NCI-H2107 (cell line): ENCODE results near the gene SULF2.

Experiments used
- DNase-seq: peaks from one replicate; lab custom pipeline; 2025; lab: John Stamatoyannopoulos, UW

Gene SULF2

GRCh38 chr20:47648943-47649342 is 136.3 kb downstream of the SULF2 start:
- no peak for DNase-seq

GRCh38 chr20:47647994-47648393 is 137.3 kb downstream of the SULF2 start:
- DNase-seq = no peak

GRCh38 chr20:47645632-47646031 is 139.6 kb downstream of the SULF2 start:
- DNase-seq = no peak

GRCh38 chr20:47642624-47643023 is 142.7 kb downstream of the SULF2 start:
- no peak for DNase-seq

GRCh38 chr20:47642118-47642517 is 143.2 kb downstream of the SULF2 start:
- no peak for DNase-seq

GRCh38 chr20:47638851-47639250 is 146.4 kb downstream of the SULF2 start:
- DNase-seq = no peak

GRCh38 chr20:47635256-47635655 is 150.0 kb downstream of the SULF2 start:
- no peak for DNase-seq

GRCh38 chr20:47631078-47631477 is 154.2 kb downstream of the SULF2 start:
- no peak for DNase-seq

- no peak for DNase-seq
Observed at GRCh38 chr20:47629907-47630306, 155.4 kb downstream of the SULF2 start.

- no peak for DNase-seq
Observed at GRCh38 chr20:47627540-47627939, 157.7 kb downstream of the SULF2 start.

GRCh38 chr20:47623206-47623605 is 162.1 kb downstream of the SULF2 start:
- DNase-seq = no peak

GRCh38 chr20:47622118-47622665 is 163.1 kb downstream of the SULF2 start:
- no peak for DNase-seq

GRCh38 chr20:47620808-47621805 is 164.2 kb downstream of the SULF2 start:
- no peak for DNase-seq

GRCh38 chr20:47618479-47618878 is 166.8 kb downstream of the SULF2 start:
- DNase-seq = no peak

- DNase-seq = no peak
Observed at GRCh38 chr20:47614703-47615309, 170.5 kb downstream of the SULF2 start.

GRCh38 chr20:47612670-47613069 is 172.6 kb downstream of the SULF2 start:
- DNase-seq = no peak

GRCh38 chr20:47611785-47612184 is 173.5 kb downstream of the SULF2 start:
- no peak for DNase-seq

- DNase-seq = no peak
Observed at GRCh38 chr20:47610945-47611250, 174.4 kb downstream of the SULF2 start.

- no peak for DNase-seq
Observed at GRCh38 chr20:47610247-47610944, 174.9 kb downstream of the SULF2 start.

- no peak for DNase-seq
Observed at GRCh38 chr20:47609001-47609400, 176.3 kb downstream of the SULF2 start.
